Gastroesophageal sphincter (tissue), 3 donors: ENCODE data around the gene PBX1.

Source experiments
- CTCF ChIP-seq, 4 experiments: fragments of 200-600 bp in 2 of 4; fragments of 450-650 bp in 2 of 4; sonication (generic) in 1 of 4; IDR thresholded peaks; one replicate each; pipeline ENCODE4 v1.5.1; 2017 to 2019; ENCODE audit warnings: antibody characterized with exemption in 4 of 4, mild to moderate bottlenecking in 2 of 4, moderate library complexity in 2 of 4
- EP300 ChIP-seq: sonication (generic); formaldehyde crosslinking; IDR thresholded peaks from one replicate; pipeline ENCODE4 v1.6.1; 2017; ENCODE audit warnings: antibody characterized with exemption, mild to moderate bottlenecking

GRCh38 chr1:164647211-164647610, 88.2 kb downstream of the PBX1 start:
- TF ChIP-seq CTCF (IDR thresholded peaks at IDR 0.05) = no peak
- TF ChIP-seq EP300 = no peak
